ENCODE results near the gene SLX4IP.

The SLX4IP gene

GRCh38 chr20:10635476-10636208 lies 200.5 kb downstream of the SLX4IP start:
- DNase-seq (ENCODE audit: low read depth), result no peak

GRCh38 chr20:10636326-10636818 lies 201.3 kb downstream of the SLX4IP start:
- no peak for DNase-seq (ENCODE audit: low read depth)

DNA sequence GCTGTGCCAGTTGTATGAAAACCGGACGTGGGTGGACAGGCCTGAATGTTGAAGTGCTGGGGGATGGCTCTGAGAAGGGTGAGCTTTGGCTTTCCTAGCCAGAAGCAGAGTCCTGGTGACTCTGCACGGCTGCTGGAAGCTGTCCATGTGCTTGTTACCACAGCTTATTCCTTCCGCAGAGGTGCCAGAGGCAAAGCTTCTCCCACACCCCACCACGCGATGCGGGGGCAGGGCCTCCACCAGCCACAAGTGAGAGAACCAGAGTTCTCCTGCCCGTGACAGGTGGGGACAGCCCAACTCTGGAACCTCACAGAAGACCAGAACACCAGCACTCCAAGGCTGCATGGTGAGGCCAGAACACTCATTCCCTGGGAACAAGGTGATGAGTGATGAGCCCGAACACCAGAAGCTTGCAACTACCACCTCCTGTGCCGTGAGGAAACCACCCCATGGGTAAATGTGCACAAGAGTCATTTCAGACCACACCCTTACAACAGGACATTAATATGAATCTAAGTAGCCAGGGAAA lies 202.0 kb downstream of the SLX4IP start:
- DNase-seq (ENCODE audit: low read depth), result no peak

- no peak for DNase-seq (ENCODE audit: low read depth)
Measured at GRCh38 chr20:10637563-10637962, 202.5 kb downstream of the SLX4IP start.

DNA sequence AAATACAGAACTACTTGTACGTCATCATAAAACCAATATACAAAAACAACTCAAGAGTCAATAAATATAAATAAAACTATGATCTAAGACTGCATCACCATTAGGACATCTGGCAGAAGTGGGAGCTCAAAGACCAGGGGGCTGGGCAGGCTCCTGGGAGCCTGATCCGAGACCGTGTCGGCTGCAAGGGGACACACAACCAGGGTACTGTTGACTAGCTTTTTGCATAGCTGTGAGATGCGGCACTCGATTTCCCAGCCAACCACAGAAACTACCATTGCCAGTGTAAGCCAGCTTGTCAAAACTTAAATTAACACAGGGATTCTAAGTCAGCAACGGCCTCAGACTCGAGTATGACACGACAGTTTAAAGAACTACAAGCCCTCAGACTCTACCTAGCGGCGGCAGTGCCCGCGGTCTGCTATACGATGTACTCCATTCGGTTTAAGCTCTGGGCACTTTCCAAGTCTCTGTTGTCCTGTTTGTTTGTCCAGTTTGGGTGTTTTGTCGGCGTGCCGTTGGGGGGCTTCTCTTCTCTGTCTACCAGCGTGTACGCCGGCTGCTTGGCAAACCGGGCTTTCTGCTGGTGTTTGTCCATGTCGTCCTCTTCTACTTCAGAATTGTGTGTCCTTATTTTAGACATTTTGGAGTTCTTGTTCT lies 204.1 kb downstream of the SLX4IP start:
- DNase-seq (ENCODE audit: low read depth), result no peak

DNA sequence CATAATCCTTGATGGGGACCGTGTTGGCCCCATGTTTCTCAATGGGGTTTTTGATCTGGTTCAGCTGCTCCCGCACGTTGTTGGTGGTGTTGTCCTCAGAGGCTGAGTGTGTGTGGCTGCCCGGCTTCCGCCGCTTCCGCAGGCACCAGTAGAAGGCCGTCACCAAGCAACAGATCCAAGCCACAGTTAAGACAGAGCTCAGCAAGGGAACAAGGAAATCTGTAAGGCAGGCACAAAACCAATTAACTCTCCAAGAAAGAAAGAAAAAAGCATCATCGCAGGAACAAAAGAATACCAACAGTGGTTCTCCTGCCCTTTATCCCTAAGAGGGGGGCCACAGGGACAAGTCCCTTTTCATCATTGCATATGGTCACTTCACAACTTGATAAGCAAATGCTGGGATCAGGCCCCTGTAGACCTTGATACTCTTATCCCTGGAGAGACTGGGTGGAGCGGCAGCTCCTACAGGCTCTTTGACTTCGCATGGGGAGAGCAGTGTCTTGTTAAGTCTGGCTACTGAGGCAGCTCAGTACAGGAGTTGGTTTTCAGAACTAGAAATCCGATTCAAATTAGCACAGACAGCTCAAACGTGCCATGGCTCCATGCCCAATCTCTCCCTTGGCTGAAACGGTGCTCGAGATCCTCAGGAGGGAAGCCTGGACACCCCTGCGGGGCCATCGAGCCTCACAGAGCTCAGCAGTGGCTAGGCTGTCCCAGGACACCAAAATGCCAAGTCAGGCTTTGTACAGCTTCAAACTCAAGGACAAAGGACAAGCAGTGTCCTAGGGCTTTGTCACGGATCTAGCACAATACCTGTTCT lies 204.8 kb downstream of the SLX4IP start:
- DNase-seq (ENCODE audit: low read depth), result no peak

GRCh38 chr20:10640897-10641296 lies 205.8 kb downstream of the SLX4IP start:
- no peak for DNase-seq (ENCODE audit: low read depth)

DNA sequence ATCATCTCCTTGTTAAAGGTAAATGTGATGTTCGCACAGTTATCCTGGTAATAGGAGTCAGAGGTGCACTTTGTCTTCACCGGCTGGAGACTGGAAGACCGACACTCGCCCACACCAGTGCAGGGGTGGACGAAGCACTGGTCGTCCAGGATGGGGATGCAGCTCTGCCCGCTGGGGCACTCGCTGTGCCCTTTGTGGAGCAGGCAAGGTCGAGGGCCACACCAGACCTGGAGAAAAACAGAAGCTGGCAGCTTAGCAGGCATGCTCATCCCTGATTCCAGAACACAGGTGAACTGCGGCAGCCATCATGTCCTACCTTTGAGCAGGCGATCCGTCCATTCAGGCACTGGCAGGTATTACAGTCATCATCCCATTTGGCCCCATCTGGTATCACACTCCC lies 206.4 kb downstream of the SLX4IP start:
- DNase-seq (ENCODE audit: low read depth), result no peak

GRCh38 chr20:10641893-10642292 lies 206.8 kb downstream of the SLX4IP start:
- DNase-seq (ENCODE audit: low read depth), result no peak

- DNase-seq (ENCODE audit: low read depth), result no peak
Measured at GRCh38 chr20:10642856-10643559, 207.9 kb downstream of the SLX4IP start.

GRCh38 chr20:10643560-10643873 lies 208.4 kb downstream of the SLX4IP start:
- no peak for DNase-seq (ENCODE audit: low read depth)

- no peak for DNase-seq (ENCODE audit: low read depth)
Measured at GRCh38 chr20:10644458-10645204, 209.5 kb downstream of the SLX4IP start.

DNA sequence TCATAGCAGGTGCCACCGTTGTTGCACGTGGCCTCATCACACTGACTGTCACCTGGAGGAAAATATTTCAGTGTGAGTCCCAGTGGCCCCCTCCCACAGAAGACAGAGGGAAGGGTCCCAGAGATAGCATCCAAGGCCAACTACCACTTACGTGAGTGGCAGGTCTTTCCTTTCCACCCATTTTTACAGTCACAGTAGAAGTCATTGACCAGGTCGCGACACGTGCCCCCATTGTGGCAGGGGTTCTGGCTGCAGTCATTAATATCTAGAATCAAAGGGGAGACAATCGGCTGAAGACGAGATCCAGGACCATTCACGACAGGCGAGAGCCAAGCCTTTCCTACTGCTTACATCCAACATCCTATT lies 210.1 kb downstream of the SLX4IP start:
- DNase-seq (ENCODE audit: low read depth), result no peak

GRCh38 chr20:10646006-10646405 lies 210.9 kb downstream of the SLX4IP start:
- DNase-seq (ENCODE audit: low read depth), result no peak

DNA sequence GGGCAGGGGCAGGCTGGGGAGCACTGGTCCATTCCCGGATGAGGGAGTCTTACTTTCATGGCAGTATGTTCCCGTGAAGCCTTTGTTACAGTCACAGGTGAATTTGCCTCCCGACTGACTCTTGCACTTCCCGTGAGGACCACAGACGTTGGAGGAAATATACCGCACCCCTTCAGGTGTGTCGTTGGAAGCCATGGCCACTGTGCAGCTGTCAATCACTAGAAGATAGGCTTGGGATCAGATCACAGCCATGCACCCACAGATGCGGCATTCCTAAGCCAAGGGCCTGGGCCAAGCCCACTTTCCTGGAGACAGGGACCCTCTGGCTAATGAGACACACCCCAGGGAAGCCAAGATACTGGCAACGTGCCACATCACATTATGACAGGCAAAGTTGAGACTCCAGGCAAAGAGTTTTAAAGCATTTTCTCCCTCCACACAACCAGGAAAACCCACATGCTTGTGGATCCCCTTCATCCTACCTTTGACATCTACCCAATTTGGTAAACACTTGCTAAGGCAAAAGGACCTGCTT lies 211.8 kb downstream of the SLX4IP start:
- no peak for DNase-seq (ENCODE audit: low read depth)

- DNase-seq (ENCODE audit: low read depth), result no peak
Measured at GRCh38 chr20:10647471-10647870, 212.4 kb downstream of the SLX4IP start.

DNA sequence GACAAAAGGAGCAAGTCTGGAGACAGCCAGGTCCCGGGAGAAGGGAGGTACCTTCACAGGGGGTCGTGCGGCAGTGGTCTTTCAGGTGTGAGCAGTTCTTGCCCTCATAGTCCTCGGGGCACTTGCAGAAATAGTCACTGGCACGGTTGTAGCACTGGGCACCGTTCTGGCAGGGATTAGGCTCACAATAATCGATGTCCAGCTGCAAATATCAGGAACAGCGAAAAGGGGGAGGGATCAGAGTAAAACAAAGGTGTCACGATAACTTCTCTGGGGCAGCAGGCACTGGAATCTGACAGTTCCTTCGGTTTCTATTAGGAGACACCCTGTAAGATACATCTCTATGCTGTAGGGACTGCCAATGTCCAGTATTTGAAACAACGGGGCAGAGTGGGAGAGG lies 212.8 kb downstream of the SLX4IP start:
- no peak for DNase-seq (ENCODE audit: low read depth)

DNA sequence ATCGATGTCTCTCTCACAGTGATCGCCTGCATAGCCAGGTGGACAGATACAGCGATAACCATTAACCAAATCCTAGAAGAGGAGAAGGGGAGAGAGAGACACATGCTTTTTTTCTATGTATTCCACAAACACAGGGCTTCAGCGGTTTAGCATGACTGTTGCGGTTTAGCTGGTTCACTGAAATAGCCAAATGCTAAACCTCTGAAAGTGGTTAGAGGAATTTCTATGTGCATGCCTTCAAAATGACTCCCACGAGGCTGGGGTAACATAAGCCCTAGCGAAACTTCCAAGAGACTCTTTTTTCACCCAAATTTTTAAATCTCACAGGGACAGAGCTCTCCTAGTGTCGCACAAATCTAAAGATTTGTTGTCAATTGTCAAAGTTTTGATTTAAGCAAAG lies 213.5 kb downstream of the SLX4IP start:
- peak; percentile 79 for DNase-seq (ENCODE audit: low read depth)

DNA sequence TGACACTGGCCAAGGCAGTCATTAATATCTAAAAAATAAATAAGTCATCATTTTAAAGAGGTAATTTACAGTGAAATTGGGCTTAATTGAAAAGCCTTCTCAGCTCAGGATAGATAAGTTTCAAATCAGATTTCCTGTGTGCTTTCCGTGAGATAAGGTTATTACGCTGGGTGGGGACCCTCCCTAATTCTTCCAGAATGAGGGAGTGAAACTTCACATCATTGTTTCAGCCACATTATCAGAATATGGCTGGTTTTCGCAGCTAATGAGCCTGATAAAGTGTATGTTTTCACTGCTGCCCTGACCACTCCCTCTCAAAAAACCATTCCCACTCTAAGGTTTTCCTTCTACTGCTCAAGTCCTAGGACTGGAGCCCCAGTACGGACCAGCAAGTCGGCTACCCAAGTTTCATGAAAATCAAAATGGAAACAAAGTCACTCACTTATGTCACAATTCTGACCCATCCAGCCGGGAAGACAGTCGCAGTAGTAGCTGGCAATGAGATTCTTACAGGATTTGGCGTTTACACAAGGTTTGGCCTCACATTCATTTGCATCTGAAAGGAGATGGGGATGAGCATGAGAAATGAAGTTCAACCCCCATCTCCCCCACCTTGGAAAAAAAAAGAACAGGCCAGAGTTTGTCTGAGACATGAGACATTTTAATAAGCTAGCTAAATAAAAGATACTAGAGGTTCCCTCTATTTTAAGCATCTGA lies 214.1 kb downstream of the SLX4IP start:
- DNase-seq (ENCODE audit: low read depth), result no peak

DNA sequence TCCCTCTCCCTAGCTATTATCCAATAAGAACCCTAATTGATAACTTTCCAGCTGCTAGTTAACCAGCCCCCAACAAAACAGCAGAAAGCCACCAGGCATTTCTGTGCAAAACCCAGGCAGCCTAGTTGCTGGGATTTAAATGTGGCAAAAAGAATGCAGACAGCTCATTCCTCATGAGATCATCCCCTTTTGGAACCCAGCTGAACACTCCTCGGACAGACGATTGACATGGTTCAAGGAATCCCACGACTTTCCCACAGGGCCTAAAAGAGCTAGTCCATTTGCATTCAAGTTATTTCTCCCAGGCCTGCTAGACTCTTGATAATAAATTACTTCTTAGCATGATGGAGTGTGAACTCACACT lies 214.7 kb downstream of the SLX4IP start:
- no peak for DNase-seq (ENCODE audit: low read depth)
